GM12873 (cell line): Measurements from ENCODE around the gene BLOC1S3.

Source experiments
- TF ChIP-seq, protein P1 (sequence below): IDR thresholded peaks from 2 replicates; pipeline ENCODE4 v1.5.1; 2012; ENCODE audit warnings: low read depth, mild to moderate bottlenecking, moderate library complexity, low read length, control low read depth; ENCODE audit not compliant: insufficient read depth; ENCODE audit errors: missing control alignments

Gene BLOC1S3

DNA sequence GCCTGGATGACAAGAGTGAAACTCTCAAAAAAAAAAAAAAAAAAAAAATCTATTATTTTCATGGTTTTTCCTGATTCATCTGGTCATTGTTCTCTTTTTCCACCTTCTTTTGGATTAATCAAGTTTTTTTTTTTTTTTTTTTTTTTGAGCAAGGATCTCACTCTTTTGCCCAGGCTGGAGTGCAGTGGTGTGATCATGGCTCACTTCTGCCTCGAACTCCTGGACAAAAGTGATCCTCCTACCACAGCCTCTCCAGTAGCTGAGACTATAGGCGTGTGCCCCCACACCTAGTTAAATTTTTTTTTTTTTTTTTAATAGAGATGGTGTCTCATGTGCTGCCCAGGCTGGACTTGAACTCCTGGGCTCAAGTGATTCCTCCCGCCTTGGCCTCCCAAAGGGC is 27.7 kb downstream of the BLOC1S3 start:
- TF ChIP-seq, protein P1, sequence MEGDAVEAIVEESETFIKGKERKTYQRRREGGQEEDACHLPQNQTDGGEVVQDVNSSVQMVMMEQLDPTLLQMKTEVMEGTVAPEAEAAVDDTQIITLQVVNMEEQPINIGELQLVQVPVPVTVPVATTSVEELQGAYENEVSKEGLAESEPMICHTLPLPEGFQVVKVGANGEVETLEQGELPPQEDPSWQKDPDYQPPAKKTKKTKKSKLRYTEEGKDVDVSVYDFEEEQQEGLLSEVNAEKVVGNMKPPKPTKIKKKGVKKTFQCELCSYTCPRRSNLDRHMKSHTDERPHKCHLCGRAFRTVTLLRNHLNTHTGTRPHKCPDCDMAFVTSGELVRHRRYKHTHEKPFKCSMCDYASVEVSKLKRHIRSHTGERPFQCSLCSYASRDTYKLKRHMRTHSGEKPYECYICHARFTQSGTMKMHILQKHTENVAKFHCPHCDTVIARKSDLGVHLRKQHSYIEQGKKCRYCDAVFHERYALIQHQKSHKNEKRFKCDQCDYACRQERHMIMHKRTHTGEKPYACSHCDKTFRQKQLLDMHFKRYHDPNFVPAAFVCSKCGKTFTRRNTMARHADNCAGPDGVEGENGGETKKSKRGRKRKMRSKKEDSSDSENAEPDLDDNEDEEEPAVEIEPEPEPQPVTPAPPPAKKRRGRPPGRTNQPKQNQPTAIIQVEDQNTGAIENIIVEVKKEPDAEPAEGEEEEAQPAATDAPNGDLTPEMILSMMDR, result no peak

DNA sequence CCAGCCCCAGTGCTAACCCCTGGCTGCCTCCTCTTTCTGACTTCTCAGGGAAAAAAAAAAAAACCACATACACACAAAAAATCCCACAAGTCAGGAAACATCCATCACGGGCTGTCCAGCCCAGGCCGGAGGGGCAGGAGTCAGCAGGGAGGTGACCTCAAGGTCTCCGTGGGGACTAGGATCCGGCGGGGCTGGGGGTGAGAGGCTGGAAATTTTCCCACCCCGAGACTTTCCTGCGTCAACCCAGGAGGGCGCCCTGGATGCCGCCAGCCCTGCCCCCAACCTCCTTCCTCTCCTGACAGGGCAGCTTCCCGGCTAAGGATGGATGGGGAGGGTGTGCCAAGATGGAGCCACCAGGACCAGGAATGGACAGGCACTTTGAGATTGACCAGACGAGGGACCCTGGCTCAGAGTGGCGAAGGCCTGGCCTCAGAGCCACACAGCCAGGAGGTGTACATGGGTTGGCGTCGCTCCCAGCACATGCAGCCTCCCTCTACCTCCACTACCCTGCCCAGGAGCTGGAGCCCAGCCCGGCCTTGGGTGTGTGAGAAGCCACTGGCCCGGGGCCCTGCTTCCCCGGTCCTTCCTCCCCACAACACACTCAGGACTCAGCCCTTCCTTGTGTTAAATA is 33.3 kb downstream of the BLOC1S3 start:
- TF ChIP-seq, protein P1, result no peak

DNA sequence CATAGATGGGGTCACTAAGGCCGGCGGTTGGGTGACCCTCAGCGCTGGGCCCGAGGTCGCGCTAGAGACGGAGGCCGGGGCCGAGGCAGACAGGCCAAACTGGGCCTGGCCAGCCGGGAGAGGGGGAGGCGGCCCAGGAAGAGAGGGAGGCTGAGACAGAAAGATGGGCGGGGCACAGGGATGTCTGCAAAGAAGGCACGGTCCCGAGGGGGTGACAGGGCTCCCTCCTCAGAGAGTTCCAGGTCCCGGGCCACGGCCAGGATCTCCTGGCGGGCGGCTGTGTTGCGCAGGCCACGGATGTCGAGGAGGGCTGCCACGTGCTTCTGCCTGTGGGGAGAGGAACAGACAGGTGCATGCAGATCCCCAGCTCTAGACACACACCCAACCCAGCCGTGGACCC is 34.4 kb downstream of the BLOC1S3 start:
- TF ChIP-seq, protein P1, result no peak

DNA sequence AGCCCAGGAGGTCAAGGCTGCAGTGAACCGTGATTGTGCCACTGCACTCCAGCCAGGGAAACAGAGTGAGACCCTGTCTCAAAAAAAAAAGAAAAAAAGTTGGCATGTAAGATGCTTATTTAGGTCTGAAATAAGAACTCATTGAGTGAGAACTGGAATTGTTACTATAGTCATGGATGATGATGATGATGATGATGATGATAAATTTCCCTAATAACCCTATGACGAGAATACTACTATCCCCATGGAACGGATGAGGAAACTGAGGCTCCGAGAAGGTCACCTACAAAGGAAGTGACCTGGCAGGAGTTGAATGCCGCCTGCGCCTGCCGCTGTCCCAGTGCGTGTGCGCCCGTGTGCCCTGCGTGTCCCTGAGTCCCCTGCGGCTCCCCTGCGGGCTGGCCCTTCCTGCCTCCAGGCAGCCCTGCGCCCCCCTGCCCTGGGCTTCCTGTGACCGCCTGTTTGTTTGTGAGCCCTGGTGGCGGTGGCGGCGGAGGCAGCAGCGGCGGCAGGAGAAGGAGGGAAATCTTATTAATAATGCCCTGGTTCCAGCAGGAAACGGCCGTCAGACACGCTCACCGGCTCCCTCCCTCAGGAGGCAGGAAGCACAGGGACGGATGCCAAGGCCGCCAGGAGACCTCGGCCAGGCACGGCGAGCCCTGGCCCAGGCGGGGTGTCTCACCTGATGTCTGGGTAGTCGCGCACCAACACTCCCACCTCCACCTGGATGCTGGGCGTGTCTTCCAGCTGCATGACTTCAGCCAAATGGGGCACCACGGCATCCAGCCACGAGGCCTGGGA is 37.0 kb downstream of the BLOC1S3 start:
- TF ChIP-seq, protein P1, result no peak

DNA sequence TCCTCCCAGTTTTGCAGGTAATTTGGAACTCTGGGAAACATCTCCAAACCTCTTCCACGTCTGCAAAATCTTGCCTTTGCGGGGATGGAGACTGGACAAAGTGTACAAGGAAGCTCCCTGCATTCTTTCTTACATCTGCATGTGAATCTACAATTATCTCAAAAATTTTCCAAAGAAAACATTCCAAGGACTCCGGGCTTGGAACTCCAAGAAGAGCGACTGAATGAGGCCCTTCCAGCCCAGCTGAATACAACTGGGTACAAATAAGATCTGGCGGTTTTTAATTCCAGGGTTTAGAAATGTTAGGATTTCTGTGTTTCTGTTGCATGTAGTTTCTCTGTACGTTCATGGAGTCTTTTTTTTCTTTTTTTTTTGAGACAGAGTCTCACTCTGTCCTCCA is 38.1 kb downstream of the BLOC1S3 start:
- TF ChIP-seq, protein P1, result no peak

DNA sequence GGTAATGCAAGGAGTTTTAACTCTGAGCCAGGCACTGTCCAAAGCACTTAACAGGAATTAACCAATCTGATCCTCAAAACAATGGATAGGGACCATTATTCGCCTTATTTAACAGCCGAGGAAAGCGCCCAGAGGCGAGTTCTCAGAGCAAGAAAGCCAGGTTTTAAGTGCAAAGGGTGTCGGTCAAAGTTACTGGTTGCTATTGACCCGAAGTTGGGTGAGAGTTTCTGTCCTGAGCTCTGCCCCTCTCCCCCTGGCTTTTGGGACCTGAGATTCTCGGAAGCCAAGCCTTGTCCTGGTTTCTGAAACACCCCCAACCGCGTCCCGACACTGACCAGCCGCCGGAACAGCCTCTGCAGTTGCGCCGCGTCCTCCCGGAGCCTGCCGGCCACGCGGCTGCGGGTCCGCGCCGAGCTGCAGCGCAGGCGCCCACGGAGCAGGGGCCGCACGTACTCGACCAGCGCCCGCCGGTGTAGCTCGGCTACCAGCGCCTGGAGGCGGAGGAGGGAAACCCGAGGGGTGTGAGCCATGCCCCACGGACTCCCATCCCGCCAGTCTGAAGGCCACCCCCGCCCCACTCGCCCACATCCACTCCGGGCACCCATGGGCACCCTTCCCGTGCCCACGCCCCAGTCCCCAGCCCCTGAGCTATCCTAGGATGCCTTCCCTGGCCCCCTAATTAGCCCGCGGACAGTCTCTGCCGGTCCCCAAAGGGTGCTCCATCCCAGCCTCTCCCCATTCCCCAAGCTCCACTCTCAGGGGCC is 38.8 kb downstream of the BLOC1S3 start:
- TF ChIP-seq, protein P1, result no peak

DNA sequence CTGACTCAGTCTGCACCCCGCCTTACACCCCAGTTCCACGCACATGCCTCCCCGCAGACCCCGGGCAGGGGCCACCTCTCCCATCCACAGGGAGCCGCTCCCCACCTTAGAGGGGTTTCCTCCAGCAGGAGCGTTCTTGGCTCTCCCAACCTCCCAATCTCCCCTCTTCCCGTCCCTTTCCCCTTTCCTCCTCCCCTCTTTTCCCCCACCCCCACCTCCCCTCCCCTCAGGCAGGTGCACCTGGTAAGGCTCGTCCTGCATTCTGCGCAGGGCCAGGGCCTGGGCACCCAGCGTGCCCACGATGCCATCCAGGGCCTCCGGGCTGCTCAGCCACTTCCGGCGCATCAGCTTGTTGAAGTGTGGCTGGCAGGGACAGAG is 39.4 kb downstream of the BLOC1S3 start:
- TF ChIP-seq, protein P1, result no peak
